HG02884 (cell line): ENCODE measurements around the gene CD34.

Source experiments
- ATAC-seq: cut with Tn5 transposase; IDR thresholded peaks from one replicate; pipeline ENCODE4 v1.9.1; 2021; ENCODE audit warnings: mild to moderate bottlenecking, moderate library complexity; ENCODE audit not compliant: unreplicated experiment

Gene CD34

GRCh38 chr1:207836591-207837347, 74.2 kb downstream of the CD34 start:
- no peak for ATAC-seq

DNA sequence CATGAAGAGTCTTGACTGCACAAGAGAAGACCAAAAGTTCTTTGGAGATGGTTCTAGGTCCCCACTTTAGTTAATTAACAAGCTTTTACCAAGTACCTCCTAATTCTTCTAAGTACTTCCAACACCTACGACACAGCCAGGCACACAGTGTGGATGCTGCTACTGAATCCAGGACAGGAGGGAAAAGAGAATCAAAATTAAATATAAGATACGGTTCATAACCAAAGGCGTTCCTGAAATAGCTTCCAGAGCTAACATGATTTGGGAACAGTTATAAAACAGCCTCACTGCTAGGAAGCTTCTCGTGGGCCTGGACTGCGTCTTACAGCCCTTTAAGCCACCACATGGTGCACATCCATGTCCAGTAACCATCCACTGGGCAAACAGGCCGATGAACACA, 75.0 kb downstream of the CD34 start:
- ATAC-seq, result no peak

- ATAC-seq, result no peak
These were observed 76.8 kb downstream of the CD34 start for GRCh38 chr1:207833956-207834660.

DNA sequence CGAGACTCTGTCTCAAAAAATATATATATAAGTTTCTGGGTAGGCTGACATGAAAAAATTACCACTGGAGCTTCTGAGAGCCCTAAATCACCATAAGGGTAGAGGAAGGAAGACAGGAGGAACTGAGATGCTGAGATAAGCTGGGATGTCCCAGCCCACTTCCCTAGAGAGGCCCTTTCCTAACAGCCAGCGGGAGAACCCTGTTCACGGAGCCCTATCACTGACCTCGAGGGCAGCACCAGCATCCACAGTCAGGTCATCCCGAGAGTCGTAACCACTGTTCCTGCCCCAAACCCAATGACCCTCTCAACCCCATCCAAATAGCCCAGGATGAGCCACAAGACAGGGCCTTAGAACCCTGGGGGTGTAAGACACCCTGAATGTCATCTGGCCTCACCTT, 77.5 kb downstream of the CD34 start:
- no peak for ATAC-seq

DNA sequence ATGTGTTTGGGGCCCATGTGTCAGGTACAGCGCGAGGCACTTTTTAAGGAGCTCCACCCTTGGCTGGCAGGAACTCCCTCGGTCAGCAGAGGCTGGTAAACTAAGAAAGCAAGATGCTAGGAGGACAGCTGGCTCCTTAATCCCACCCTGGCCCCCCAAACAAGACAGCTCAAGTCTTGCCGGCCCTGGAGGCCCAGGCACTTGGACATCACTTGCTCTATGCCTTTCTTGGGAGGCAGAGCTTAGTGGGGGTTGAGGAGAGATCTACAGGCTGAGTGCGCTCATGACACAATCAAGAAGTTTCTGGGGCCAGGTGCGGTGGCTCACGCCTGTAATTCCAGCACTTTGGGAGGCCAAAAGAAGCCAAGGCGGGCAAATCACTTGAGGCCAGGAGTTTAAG, 78.1 kb downstream of the CD34 start:
- ATAC-seq, result no peak

- peak; percentile 83 for ATAC-seq
These were observed 79.2 kb downstream of the CD34 start for GRCh38 chr1:207831517-207832327.
